GM23338 (cell line): Measurements from ENCODE around the gene FECH. TPM values are rescaled to one million over a fixed set of nuclear protein-coding genes. Genes with fewer than 3 reads are reported as not detected.

ENCODE experiments used
- ATAC-seq: fragments of 200-7000 bp; cut with Tn5 transposase; 3 replicates; pipeline ENCODE4 v1.9.1; 2020
- DNase-seq: peaks from one replicate; pipeline ENCODE4 v3.0.0-alpha.2; 2015; ENCODE audit warnings: low spot score
- H2AFZ ChIP-seq: fragments of 200-600 bp; sonication (generic); 2 replicates; pipeline ENCODE4 v1.8.0; 2016; ENCODE audit warnings: antibody characterized with exemption, mild to moderate bottlenecking, moderate library complexity
- H3F3A ChIP-seq: fragments of 200-600 bp; sonication (generic); replicated peaks from 2 replicates; pipeline ENCODE4 v1.8.0; 2017; ENCODE audit warnings: antibody characterized with exemption, mixed run types, low read depth
- H3K27ac ChIP-seq: fragments of 200-600 bp; sonication (generic); 2 replicates; pipeline ENCODE4 v1.6.1; 2016; ENCODE audit warnings: low read depth
- H3K27me3 ChIP-seq: fragments of 200-600 bp; sonication (generic); 2 replicates; pipeline ENCODE4 v1.8.0; 2016; ENCODE audit warnings: mild to moderate bottlenecking, mixed run types, moderate library complexity; ENCODE audit not compliant: insufficient read depth
- H3K36me3 ChIP-seq: fragments of 200-600 bp; sonication (generic); 2 replicates; pipeline ENCODE4 v1.8.0; 2016; ENCODE audit warnings: mild to moderate bottlenecking; ENCODE audit not compliant: insufficient read depth
- H3K4me1 ChIP-seq: fragments of 200-600 bp; sonication (generic); 2 replicates; pipeline ENCODE4 v1.8.0; 2016; ENCODE audit warnings: mild to moderate bottlenecking, moderate library complexity; ENCODE audit not compliant: insufficient read depth
- H3K4me2 ChIP-seq: fragments of 200-600 bp; sonication (generic); 2 replicates; pipeline ENCODE4 v1.7.1; 2017; ENCODE audit warnings: mixed run types
- H3K4me3 ChIP-seq: fragments of 200-600 bp; sonication (generic); 2 replicates; pipeline ENCODE4 v1.6.1; 2016; ENCODE audit warnings: mixed run types
- H3K79me2 ChIP-seq: fragments of 200-600 bp; sonication (generic); replicated peaks from 2 replicates; pipeline ENCODE4 v1.8.0; 2017; ENCODE audit warnings: mild to moderate bottlenecking; ENCODE audit not compliant: insufficient read depth
- H3K9me2 ChIP-seq: fragments of 200-600 bp; sonication (generic); 2 replicates; pipeline ENCODE4 v1.8.0; 2017; ENCODE audit not compliant: insufficient read depth
- H4K20me1 ChIP-seq: fragments of 200-600 bp; sonication (generic); replicated peaks from 2 replicates; pipeline ENCODE4 v1.8.0; 2017; ENCODE audit warnings: mild to moderate bottlenecking; ENCODE audit not compliant: insufficient read depth
- H3K27ac Mint-ChIP-seq: 2 replicates; pipeline ENCODE4 v1.8.0; 2020; ENCODE audit warnings: inconsistent platforms, mild to moderate bottlenecking, moderate library complexity, mixed read lengths
- H3K27me3 Mint-ChIP-seq: 3 replicates; pipeline ENCODE4 v1.8.0; 2022; ENCODE audit warnings: low read depth, mild to moderate bottlenecking, moderate library complexity, mixed read lengths, inconsistent platforms; ENCODE audit not compliant: insufficient read depth, poor library complexity
- H3K36me3 Mint-ChIP-seq: 3 replicates; pipeline ENCODE4 v1.8.0; 2021; ENCODE audit warnings: low read depth, mild to moderate bottlenecking, inconsistent platforms, moderate library complexity, mixed read lengths
- H3K4me1 Mint-ChIP-seq: 3 replicates; pipeline ENCODE4 v1.8.0; 2020; ENCODE audit warnings: mild to moderate bottlenecking, inconsistent platforms, mixed read lengths
- H3K4me3 Mint-ChIP-seq: 3 replicates; pipeline ENCODE4 v1.8.0; 2021; ENCODE audit warnings: moderate library complexity, mild to moderate bottlenecking, inconsistent platforms, mixed read lengths
- H3K9me3 Mint-ChIP-seq: 3 replicates; pipeline ENCODE4 v1.8.0; 2020; ENCODE audit warnings: moderate library complexity, mild to moderate bottlenecking, inconsistent platforms, mixed read lengths
- CREB1 ChIP-seq: fragments of 250-450 bp; sonication (Bioruptor Pico); IDR thresholded peaks from 2 replicates; pipeline ENCODE4 v1.5.0; 2020; ENCODE audit warnings: low read depth, mild to moderate bottlenecking, moderate library complexity
- CTCF ChIP-seq, 2 experiments: fragments of 200-600 bp in 1 of 2; sonication (generic) in 1 of 2; conservative IDR thresholded peaks; 2 replicates each; pipeline versions ENCODE4 v1.5.1 to v1.6.1; 2016 to 2017; ENCODE audit warnings: antibody characterized with exemption in 2 of 2, low read depth in 2 of 2, mild to moderate bottlenecking in 2 of 2, moderate library complexity in 1 of 2
- JUNB ChIP-seq: IDR thresholded peaks from one replicate; pipeline ENCODE4 v1.6.1; 2016; ENCODE audit warnings: antibody characterized with exemption; ENCODE audit not compliant: unreplicated experiment
- NANOG ChIP-seq: IDR thresholded peaks from 2 replicates; pipeline ENCODE4 v1.6.1; 2016; ENCODE audit warnings: antibody characterized with exemption, borderline replicate concordance
- REST ChIP-seq: IDR thresholded peaks from one replicate; pipeline ENCODE4 v1.6.1; 2018; ENCODE audit warnings: antibody characterized with exemption; ENCODE audit not compliant: unreplicated experiment
- STAT1 ChIP-seq: IDR thresholded peaks from one replicate; pipeline ENCODE4 v1.6.1; 2016; ENCODE audit warnings: antibody characterized with exemption; ENCODE audit not compliant: unreplicated experiment
- ZNF331 ChIP-seq: fragments of 250-450 bp; sonication (Bioruptor Pico); IDR thresholded peaks from 2 replicates; pipeline ENCODE4 v1.5.0; 2020; ENCODE audit warnings: low read depth, mild to moderate bottlenecking, moderate library complexity
- ZNF462 ChIP-seq: fragments of 250-450 bp; sonication (Bioruptor Pico); IDR thresholded peaks from 2 replicates; pipeline ENCODE4 v1.5.0; 2020; ENCODE audit warnings: mild to moderate bottlenecking, moderate library complexity
- polyA plus RNA-seq: library from polyadenylated mRNA; unstranded; fragments of >200 nt; fragmentation: Nextera tagmentation; extraction: Ambion mirVana; gene quantifications from 2 replicates; pipeline ENCODE4 v1.2.1, GENCODE V29; 2016
- total RNA-seq: library from RNA; depleted of rRNA; stranded (reverse); fragments of >200 nt; shearing (Covaris generic); gene quantifications from 2 replicates; pipeline ENCODE4 v1.2.3, GENCODE V29; 2014

The FECH gene
- total and polyA plus RNA-seq, 2 experiments from 2014 or later: 5.8 to 35.5 TPM

- no peak for TF ChIP-seq ZNF462 (CRISPR knock-in tag)
- no peak for TF ChIP-seq ZNF331
- TF ChIP-seq CTCF (conservative IDR thresholded peaks at IDR 0.05; ENCODE audit: low read depth in 2 of 2): no peak
- no peak for TF ChIP-seq CREB1 (CRISPR knock-in tag)
- TF ChIP-seq JUNB: no peak
- TF ChIP-seq STAT1: no peak
Observed at GRCh38 chr18:57542126-57542525, 44.4 kb downstream of the FECH start (continued).

- Histone ChIP-seq H2AFZ (no peak overlapping the region), H3K4me3 (no peak overlapping the region), H3F3A (no peaks in the 10 kb centered on the region), H3K9me2 (no peaks in the 10 kb centered on the region; the same call in 1 of the 2 replicates), H3K4me1 (peaks cover 4% of the 10 kb centered on the region; the same call in 1 of the 2 replicates), H3K27me3 (no peaks in the 10 kb centered on the region), H3K27ac (no peak overlapping the region), H3K4me2 (no peak overlapping the region), H4K20me1 (no peaks in the 10 kb centered on the region), H3K79me2 (no peaks in the 10 kb centered on the region), H3K36me3 (no peaks in the 10 kb centered on the region)
- no peaks in the 10 kb centered on the region for H3K9me3 Mint-ChIP-seq
- DNase-seq: no peak
- no peak overlapping the region for H3K4me3 Mint-ChIP-seq
- no peak for TF ChIP-seq REST
- no peak for TF ChIP-seq NANOG
- H3K36me3 Mint-ChIP-seq: no peaks in the 10 kb centered on the region
- peaks cover 2% of the 10 kb centered on the region for H3K27me3 Mint-ChIP-seq
- ATAC-seq: no peak
- no peak overlapping the region for H3K27ac Mint-ChIP-seq
- H3K4me1 Mint-ChIP-seq: peaks cover 14% of the 10 kb centered on the region
Observed at GRCh38 chr18:57539702-57540101, 46.8 kb downstream of the FECH start.
